Measurements from ENCODE around the gene GFRA1.

Gene GFRA1

DNA sequence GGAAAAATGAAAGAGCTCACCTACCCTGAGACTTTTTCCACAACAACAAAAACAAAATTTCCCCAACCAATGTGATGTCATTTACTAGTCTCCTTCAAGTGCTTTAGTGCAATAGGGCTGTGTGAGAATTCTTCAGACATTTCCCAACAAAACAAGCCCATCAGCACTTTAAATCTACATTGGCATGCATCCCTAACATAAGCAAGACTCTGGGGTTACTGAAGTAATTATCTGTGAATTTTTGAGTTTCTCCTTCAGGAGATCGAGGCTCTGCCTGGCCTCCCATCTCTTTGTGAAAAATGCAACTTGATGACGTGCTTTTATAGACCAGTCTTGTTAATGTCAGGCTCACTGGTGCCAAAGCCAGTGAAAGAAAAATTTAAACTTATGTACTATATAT, 255.6 kb downstream of the GFRA1 start:
- H3K4me2 ChIP-seq (ENCODE audit: low read depth, low read length, poor library complexity, severe bottlenecking) = no peak overlapping the region
- H3K9ac ChIP-seq (ENCODE audit: low read length) = no peak overlapping the region
- no peak overlapping the region for H3K4me3 ChIP-seq (ENCODE audit: insufficient read depth, low read length, poor library complexity, severe bottlenecking)
- H3F3A ChIP-seq (ENCODE audit: insufficient read depth) = no peaks in the 10 kb centered on the region
- H3K79me2 ChIP-seq (ENCODE audit: insufficient read depth, low read length) = no peaks in the 10 kb centered on the region
- H3K9me2 ChIP-seq (replicated peaks; ENCODE audit: insufficient read depth, low read length) = no peaks in the 10 kb centered on the region
- no peaks in the 10 kb centered on the region for H4K20me1 ChIP-seq (ENCODE audit: low read depth, low read length)
- no peaks in the 10 kb centered on the region for H3K36me3 ChIP-seq (ENCODE audit: low read length)
- no peak overlapping the region for H3K27ac ChIP-seq (ENCODE audit: low read depth, low read length)
- no peak for TF ChIP-seq EZH2phosphoT487 (conservative IDR thresholded peaks at IDR 0.05; ENCODE audit: low read length)
- TF ChIP-seq, protein P1, sequence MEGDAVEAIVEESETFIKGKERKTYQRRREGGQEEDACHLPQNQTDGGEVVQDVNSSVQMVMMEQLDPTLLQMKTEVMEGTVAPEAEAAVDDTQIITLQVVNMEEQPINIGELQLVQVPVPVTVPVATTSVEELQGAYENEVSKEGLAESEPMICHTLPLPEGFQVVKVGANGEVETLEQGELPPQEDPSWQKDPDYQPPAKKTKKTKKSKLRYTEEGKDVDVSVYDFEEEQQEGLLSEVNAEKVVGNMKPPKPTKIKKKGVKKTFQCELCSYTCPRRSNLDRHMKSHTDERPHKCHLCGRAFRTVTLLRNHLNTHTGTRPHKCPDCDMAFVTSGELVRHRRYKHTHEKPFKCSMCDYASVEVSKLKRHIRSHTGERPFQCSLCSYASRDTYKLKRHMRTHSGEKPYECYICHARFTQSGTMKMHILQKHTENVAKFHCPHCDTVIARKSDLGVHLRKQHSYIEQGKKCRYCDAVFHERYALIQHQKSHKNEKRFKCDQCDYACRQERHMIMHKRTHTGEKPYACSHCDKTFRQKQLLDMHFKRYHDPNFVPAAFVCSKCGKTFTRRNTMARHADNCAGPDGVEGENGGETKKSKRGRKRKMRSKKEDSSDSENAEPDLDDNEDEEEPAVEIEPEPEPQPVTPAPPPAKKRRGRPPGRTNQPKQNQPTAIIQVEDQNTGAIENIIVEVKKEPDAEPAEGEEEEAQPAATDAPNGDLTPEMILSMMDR (IDR thresholded peaks at IDR 0.05; ENCODE audit: insufficient read depth, low read length, poor library complexity, severe bottlenecking) = no peak
- H3K9me3 ChIP-seq (ENCODE audit: insufficient read depth, low read length) = no peaks in the 10 kb centered on the region
- H3K27me3 ChIP-seq (ENCODE audit: low read length) = no peaks in the 10 kb centered on the region
- H2AFZ ChIP-seq (ENCODE audit: low read depth, low read length, severe bottlenecking) = no peak overlapping the region

DNA sequence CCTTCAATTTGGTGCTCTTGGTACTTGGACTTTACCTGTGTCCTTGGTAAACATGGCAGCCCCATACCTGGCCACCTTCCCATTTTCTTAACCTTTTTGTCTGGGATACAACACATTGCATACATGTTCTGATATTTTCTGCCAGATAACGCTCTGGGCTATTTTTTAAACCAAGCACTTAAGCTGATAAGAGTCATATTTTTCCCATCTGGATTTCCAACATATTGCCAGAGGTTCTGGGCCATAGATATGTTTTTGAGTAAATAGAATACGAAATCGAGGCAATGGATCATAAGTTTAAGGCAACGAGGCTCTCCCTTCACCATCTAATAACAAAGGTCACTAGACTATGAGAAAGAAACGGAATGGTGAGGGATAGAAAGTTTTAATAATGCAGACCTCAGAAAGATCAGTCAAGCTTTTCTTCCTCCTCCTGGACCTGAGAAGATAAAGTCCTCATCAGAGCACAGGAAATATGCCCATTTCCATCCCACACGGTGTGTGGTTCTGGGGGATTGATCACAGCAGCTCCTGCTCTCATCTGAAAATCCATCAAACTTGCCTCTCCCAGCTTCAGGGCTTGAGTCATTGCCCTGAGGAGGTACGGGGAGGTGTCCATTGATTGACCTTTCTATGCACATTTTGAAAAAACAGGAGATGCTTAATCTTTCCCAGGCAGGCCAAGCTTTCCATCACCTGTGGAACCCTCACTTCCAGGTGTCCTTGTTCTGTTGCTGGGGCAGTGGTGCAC, 257.2 kb downstream of the GFRA1 start:
- no peaks in the 10 kb centered on the region for H3F3A ChIP-seq (ENCODE audit: insufficient read depth)
- TF ChIP-seq, protein P1 (IDR thresholded peaks at IDR 0.05; ENCODE audit: insufficient read depth, low read length, poor library complexity, severe bottlenecking) = no peak
- no peak for TF ChIP-seq EZH2phosphoT487 (conservative IDR thresholded peaks at IDR 0.05; ENCODE audit: low read length)

DNA sequence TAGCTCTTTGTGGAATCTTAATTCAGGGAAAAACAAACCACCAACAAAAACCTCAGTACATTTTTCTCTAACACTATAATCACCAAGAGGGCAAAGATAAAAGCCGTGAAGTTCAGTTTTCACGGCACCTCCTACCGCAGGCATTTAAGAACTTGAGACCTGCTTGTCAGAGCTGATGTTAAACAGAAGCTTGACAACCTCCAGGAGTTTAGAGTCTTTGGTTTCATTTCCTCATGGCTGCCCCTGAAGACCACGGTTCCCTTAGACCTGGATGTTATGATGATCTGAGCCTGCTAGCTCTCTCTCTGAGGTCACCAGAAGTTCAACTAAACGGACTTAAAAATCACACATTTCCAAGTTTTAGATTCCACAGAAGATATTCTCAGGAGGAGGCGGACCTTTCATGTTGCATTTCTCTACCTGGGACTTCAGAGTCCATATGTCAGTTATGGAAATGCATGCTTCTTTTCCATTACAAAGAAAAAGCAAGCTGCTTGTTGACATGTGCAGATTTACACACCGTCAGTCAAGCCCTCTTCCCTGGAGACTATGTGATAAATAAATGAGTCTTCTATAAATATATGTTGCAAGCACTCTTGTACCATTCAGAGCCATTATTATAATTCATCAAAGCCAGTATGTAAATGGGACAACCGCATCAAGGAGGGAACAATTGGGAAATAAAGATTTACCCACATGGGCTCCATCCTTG, 258.0 kb downstream of the GFRA1 start:
- no peaks in the 10 kb centered on the region for H4K20me1 ChIP-seq (ENCODE audit: low read depth, low read length)
- H3K9me3 ChIP-seq (ENCODE audit: insufficient read depth, low read length) = no peaks in the 10 kb centered on the region
- H2AFZ ChIP-seq (ENCODE audit: low read depth, low read length, severe bottlenecking) = no peak overlapping the region
- no peaks in the 10 kb centered on the region for H3K79me2 ChIP-seq (ENCODE audit: insufficient read depth, low read length)
- H3K36me3 ChIP-seq (ENCODE audit: low read length) = no peaks in the 10 kb centered on the region
- no peak overlapping the region for H3K4me3 ChIP-seq (ENCODE audit: insufficient read depth, low read length, poor library complexity, severe bottlenecking)
- H3F3A ChIP-seq (ENCODE audit: insufficient read depth) = no peaks in the 10 kb centered on the region
- H3K27me3 ChIP-seq (ENCODE audit: low read length) = no peaks in the 10 kb centered on the region
- no peak overlapping the region for H3K27ac ChIP-seq (ENCODE audit: low read depth, low read length)
- no peaks in the 10 kb centered on the region for H3K9me2 ChIP-seq (replicated peaks; ENCODE audit: insufficient read depth, low read length)
- H3K4me2 ChIP-seq (ENCODE audit: low read depth, low read length, poor library complexity, severe bottlenecking) = no peak overlapping the region
- TF ChIP-seq, protein P1 (IDR thresholded peaks at IDR 0.05; ENCODE audit: insufficient read depth, low read length, poor library complexity, severe bottlenecking) = no peak
- no peak overlapping the region for H3K9ac ChIP-seq (ENCODE audit: low read length)

More for the DNA sequence above, 257.2 kb downstream of the GFRA1 start:
- Histone ChIP-seq H3K27ac (ENCODE audit: low read depth, low read length) (no peak overlapping the region), H3K4me2 (ENCODE audit: low read depth, low read length, poor library complexity, severe bottlenecking) (no peak overlapping the region), H3K4me3 (ENCODE audit: insufficient read depth, low read length, poor library complexity, severe bottlenecking) (no peak overlapping the region), H3K79me2 (ENCODE audit: insufficient read depth, low read length) (no peaks in the 10 kb centered on the region), H3K9me3 (ENCODE audit: insufficient read depth, low read length) (no peaks in the 10 kb centered on the region), H3K9me2 (replicated peaks; ENCODE audit: insufficient read depth, low read length) (no peaks in the 10 kb centered on the region), H2AFZ (ENCODE audit: low read depth, low read length, severe bottlenecking) (no peak overlapping the region), H3K9ac (ENCODE audit: low read length) (no peak overlapping the region), H3K36me3 (ENCODE audit: low read length) (no peaks in the 10 kb centered on the region), H4K20me1 (ENCODE audit: low read depth, low read length) (no peaks in the 10 kb centered on the region), H3K27me3 (ENCODE audit: low read length) (no peaks in the 10 kb centered on the region)
